ENCODE results near the gene KRTDAP.
A peak's percentile ranks its signal among the peaks of the same experiment; 100 is the strongest.

KRTDAP gene

GRCh38 chr19:35512831-35513627 lies 22.8 kb upstream of the KRTDAP start:
- DNase-seq (ENCODE audit: low spot score), result no peak

GRCh38 chr19:35511337-35511736 lies 21.1 kb upstream of the KRTDAP start:
- no peak for DNase-seq (ENCODE audit: low spot score)

DNA sequence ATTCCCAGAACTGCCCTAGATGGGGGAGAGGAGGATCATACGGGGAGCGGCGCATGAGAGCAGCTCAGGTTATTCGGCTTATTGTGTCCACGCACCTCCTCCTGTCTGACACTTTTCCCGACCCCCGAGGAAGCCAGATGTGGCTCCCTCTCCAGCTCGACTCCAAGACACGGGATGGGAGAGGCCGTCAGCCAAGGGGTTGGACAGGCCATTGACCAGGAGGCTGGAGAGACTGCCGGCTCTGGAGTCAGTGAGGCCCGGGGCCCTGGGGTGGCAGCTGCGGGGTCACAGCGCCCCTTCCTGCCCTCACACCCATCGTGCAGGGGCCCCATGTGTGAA lies 20.3 kb upstream of the KRTDAP start:
- no peak for DNase-seq (ENCODE audit: low spot score)

DNA sequence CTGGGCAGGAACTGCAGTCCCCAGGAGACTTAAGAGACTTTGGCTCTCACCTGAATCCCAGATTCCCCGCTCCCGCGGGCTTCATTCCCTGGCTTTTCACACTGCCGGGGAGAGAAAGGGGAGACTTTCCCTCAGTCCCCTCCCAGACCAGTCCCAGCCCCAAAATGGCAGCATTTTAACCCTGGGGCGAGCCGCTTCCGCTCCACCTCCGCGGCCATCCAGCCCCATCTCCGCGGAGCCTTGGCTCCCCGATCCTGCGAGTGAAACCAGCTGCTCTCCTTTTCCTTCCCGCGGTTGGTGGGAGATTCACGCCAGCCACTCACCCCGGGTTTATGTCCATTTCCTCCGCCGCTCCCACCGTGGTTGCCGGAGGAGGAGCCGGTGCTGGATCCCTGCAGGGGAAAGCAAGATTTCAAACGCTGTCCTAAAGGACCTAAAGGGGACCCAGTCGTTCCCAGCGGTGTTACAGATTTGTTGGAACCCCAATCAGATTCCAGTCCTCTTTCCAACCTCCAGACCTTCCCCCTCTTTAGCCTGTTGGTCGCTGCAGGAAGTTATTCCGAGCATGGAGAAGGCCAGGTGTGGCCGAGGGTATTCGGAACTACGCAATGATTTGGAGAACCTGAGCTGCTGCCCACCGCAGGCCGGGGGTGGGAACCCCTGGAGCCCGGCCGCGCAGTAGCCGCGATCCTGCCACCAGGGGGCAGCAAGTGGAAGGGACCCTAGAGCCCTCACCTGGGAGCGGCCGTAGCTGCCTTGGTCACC lies 19.8 kb upstream of the KRTDAP start:
- DNase-seq (ENCODE audit: low spot score), result peak; percentile 63

GRCh38 chr19:35509018-35509652 lies 18.9 kb upstream of the KRTDAP start:
- DNase-seq (ENCODE audit: low spot score), result no peak

GRCh38 chr19:35508129-35508528 lies 17.9 kb upstream of the KRTDAP start:
- no peak for DNase-seq (ENCODE audit: low spot score)

DNA sequence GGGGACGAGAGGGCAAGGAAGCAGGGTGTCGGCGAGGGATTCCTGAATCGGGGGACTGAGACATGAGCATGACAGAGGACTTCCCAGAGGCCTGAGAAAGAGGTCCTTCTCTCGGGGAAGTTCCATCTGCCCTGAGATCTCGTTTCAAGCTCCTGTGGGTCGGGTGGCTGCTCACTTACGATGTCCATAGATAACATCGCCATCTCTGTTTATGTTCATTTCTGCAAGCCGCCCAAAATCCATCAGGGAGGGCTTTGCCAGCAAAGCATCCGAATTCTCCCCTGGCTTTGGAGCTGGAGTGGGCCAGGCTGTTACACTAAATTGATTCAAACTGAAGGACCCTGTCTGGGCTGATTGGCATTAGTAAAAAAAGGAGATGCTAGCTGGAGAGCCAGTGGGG lies 17.3 kb upstream of the KRTDAP start:
- no peak for DNase-seq (ENCODE audit: low spot score)

DNA sequence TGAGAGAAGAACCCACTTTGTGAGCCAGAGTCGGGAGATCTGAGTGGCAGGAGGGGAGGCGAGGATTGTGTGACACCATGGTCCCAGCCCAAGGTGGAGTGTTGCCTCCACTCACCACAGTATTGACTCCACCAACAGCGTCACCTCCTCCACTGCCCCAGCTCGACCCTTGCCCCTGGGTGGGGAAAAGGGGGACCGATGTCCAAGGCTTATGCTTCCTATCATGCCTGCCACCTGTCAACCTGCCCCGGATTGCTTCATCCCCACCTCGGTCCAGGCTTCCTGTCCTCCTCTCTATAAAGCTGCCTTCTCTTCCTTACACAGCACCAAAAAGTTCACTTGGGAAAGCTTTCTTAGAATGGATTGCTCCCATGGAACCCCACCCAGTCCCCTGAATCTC lies 15.7 kb upstream of the KRTDAP start:
- DNase-seq (ENCODE audit: low spot score), result no peak

DNA sequence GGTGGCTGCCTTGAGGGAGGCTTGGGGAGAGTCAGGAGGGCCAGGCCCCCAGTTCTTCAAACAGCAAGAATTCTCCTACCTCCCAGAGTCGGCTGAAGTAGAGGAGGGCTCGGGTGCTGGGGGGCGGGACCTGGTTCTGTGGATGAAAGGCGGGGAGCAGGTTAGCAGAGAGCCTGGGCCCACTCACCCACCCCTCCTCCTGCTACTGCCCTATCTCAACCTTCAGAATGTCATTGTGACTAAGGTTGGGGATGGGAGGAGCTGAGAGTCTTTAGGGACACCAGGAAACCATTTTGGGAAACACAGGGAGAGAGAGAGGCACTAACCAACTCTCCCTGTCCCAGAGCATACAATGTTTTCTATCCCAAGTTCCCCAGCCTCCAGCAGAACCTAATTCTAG lies 12.5 kb upstream of the KRTDAP start:
- no peak for DNase-seq (ENCODE audit: low spot score)

GRCh38 chr19:35501684-35502083 lies 11.4 kb upstream of the KRTDAP start:
- no peak for DNase-seq (ENCODE audit: low spot score)

- DNase-seq (ENCODE audit: low spot score), result no peak
Observed at GRCh38 chr19:35500611-35501010, 10.3 kb upstream of the KRTDAP start.

DNA sequence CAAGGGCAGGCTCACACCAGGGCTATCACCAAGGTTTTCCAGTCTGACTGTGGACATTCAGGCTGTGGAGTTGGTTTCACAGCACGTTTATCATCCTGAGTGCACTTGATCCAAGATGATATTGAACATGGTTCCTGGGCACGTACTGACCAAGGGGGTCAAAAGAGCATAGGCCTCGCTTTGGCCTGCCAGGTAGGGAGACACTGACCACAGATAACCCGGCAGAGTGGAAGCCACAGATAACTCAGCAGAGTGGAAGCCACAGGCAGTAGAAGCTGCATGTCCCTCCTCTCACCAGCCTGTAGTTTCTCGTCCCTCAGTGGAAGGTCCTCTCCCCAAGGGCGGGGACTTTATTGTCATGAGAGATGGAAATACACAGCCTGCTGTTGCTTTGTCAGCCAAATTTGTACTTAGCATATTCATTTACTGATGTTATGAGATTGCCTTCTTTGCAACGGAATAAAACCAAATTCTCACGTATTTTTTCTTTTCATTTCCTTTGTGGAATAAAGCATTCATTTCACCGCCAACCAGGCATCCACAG lies 8.8 kb upstream of the KRTDAP start:
- DNase-seq (ENCODE audit: low spot score), result no peak

DNA sequence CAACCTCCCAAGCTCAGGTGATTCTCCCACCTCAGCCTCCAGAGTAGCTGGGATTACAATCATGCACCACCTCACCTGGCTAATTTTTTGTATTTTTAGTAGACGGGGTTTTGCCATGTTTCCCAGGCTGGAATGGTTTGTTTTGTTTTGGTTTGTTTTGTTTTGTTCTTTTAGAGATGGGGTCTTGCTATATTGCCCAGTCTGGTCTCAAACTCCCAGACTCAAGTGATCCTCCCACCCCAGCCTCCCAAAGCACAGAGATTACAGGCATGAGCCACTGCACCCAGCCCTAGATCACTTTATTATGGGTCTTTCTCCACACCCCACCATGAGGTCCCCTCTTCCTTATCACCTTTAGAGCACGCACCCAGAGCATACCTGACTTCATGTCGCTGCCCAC lies 8.0 kb upstream of the KRTDAP start:
- DNase-seq (ENCODE audit: low spot score), result no peak

DNA sequence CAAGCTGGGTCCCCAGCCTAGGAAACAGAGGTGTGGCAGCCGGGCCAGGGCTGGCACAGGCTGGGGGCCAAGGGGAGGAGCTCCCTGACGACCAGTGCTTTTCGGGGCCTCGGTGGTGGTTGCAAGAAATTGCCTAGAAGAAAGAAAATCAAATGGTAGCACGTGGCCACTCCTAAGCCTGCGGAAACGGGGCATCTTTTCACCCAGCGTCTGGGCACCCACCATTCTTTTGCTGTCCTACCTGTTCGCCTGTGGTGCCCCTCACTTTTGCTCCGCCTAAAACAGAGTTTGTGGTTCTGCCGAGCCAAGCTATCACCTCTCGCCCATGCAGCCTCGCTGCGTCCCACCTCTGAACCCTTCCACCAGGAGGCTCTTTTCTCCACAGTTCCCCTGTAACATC lies 7.1 kb upstream of the KRTDAP start:
- no peak for DNase-seq (ENCODE audit: low spot score)

DNA sequence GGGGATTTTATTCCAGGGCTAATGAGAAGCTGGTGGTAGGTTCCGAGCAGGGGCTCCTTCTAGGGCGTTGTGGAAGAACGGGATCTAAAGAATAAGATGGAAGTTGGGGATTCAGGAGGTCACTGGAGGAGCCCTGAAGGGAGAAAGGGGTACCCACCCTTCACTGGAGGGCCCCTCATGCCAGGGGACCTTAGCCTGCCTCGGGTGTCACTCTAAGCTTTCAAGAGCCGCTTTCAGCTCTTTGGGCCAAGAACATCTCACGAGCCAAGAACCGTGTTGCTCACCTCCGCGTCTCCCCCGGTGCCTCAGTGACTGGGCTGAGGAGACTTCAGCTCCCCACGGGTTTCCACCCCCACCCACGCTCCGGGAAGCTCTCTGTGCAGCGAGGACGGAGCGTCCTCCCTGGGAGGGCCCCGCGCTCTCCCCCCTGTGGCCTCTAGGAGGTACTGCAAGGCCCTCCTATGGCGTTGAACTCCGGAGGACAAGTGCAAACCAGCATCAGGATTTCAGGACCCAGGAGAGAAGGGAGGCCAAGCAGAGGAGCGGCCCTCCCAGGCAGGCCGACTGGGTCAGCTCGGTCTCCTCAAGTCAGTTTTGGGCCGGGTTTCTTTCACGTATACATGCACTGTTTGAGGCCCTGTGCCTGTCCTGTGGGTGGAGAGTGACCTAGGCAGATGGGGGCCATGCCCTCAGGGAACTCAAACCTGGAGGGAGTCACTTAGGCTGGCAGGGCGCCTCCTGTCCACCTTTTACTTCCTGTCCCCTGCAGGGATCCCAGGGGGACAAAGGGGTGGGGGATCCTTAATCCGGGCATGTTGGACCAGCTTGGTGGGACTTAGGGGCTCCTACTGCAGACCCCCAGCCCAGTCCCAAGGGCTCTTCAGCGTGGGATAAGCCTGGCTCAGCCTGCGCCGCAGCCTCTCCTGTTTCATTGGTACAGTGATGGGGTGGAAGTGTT lies 5.1 kb upstream of the KRTDAP start:
- DNase-seq (ENCODE audit: low spot score), result peak; percentile 79

DNA sequence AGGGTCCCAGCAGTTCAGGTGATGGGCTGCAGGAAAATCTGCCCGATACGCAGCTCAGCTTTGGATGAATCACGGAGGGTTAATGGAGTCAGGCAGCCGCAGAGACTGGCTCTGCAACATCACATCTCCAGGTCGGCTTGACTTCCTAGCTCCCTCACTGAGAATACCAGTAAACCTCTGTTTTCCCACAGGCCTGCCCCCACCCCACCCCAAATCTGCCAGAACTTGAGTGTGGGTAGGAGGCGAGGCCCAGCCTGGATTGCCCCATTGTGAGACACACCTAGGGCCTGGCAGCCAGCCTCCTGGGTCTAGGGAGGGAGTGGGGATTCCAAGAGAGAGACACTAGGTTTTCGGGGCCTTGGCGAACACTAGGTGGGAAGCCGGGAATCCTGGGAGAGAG lies 3.7 kb upstream of the KRTDAP start:
- DNase-seq (ENCODE audit: low spot score), result no peak

- no peak for DNase-seq (ENCODE audit: low spot score)
Observed at GRCh38 chr19:35491836-35492360, 1.6 kb upstream of the KRTDAP start.

DNA sequence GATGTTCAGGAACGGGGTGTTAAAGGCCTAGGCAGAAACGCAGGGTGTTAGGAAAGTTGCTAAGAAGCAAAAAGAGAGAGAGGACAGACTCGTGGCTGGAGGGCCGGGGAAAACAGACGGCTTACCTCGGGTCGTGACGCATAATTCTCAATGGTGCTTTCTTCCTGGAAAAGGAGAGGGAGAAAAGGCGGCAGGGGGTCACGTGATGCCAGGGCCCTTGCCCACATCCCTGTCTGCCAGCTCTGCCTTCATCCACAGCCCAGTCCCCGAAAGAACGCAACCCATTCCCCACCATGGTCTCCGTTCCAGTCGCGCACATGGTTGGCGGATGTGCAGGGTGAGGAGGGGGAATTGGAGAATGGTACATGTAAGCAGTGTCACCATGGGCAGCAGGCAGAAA lies 1.6 kb downstream of the KRTDAP start:
- no peak for DNase-seq (ENCODE audit: low spot score)

- no peak for DNase-seq (ENCODE audit: low spot score)
Observed at GRCh38 chr19:35487656-35488182, 2.5 kb downstream of the KRTDAP start.

DNA sequence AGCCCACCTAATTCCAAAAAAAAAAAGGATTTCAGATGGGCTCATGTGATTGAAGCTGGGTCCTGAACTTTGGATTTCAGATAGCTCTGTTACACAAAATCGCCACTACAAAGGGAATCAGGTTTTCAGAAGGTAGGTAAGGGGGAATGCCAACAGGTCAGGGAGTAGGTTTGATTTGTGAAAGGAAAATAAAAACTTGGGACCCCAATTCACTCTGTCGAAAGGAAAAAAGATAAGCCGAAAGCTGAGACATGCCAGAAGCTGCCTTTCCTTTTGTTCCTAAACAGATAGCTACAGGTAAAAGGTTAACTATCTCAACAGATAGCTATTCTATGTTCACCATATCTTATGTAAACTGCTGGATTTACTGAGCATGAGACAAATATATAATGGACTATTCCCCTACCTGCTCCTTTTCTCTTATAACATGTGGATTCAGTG lies 4.0 kb downstream of the KRTDAP start:
- DNase-seq (ENCODE audit: low spot score), result no peak

Measured in COLO829 (cell line).